GM19023 (cell line): ENCODE data around the gene PCSK5.
"Not testable (repeated sequence)": the region's sequence is repeated elsewhere in the genome, so short reads cannot be mapped to it uniquely, and the experiment has no call there.

Source experiments
- ATAC-seq: cut with Tn5 transposase; IDR thresholded peaks from one replicate; pipeline ENCODE4 v1.9.1; 2021; ENCODE audit warnings: mild to moderate bottlenecking, moderate library complexity; ENCODE audit not compliant: unreplicated experiment

Gene PCSK5

DNA sequence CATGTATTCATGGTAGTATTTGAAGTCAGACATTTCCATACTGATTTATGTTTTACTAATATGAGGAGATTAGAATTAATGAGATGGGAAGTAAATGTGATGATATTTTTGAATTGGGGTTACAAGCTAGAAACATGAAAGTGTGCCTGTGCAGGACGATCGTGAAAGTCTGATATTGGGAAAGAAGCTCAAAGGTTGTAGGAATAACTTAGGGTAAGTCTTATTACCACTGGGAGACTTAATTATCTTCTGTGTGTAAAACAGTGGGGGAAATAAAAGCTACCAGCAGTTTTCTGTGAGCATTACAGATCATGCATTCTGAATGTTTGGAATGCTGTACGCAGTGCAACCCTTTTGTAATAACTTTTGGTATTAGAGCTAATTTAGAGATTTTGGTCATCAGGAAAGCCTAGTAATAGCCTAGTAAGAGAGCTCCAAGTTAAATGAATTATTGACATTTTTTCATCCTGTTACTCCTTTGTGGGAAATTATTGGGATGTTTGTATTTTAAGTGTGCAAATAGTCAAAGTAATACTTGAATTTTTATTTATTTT, 153.9 kb downstream of the PCSK5 start:
- ATAC-seq, result no peak

DNA sequence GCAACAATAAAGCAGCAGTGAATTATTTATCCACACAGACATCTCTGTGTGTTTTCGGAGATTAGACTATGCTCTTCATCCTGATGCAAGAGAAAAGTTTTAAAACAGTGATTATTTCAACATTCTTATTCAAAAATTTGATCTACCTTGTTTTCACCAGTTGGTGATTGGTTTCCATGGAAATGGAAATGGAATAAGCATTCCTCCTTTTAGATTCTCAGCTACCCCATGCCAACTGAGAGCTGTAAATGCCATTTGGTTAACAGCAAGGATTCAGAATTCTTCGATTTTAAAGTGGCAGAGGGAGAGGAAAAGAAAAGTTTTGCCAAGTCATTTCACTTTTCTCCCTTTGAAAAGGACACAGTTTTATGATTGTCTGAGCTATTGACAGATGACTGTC, 154.7 kb downstream of the PCSK5 start:
- no peak for ATAC-seq

DNA sequence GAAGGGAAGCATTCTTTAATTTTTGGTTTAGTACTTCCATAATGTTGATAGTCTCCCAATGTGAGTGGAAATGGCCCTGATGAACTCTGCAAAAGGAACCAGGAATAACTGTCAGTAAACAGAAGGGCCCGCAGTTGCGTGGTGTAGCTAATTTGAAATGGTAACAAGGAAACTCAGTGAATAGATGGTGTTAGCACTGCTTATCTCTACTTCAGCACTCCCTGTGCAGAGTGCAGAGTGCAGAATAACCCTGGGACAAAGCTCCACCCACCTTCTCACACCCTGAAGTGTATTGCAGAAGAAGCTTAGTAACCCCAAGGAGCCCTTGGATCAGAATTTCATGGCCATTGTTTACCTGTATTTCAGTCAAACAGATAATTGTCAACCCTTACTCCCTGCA, 158.9 kb downstream of the PCSK5 start:
- no peak for ATAC-seq

DNA sequence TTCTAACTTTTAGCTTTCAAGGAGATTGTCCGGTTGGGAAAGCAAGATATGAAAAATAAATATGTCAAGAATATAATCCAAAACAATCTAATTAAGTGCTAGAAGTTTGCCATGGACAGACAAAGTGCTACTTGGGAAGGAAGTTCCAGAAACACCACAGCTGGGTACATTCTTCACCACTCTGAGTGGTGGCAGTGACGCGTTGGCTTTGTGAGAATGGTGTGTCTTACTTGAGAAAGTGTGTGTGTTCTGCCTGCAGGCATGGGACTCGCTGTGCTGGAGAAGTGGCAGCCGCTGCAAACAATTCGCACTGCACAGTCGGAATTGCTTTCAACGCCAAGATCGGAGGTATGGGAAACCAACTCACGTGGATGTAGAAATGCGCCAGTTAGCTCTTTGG, 177.2 kb downstream of the PCSK5 start:
- no peak for ATAC-seq

DNA sequence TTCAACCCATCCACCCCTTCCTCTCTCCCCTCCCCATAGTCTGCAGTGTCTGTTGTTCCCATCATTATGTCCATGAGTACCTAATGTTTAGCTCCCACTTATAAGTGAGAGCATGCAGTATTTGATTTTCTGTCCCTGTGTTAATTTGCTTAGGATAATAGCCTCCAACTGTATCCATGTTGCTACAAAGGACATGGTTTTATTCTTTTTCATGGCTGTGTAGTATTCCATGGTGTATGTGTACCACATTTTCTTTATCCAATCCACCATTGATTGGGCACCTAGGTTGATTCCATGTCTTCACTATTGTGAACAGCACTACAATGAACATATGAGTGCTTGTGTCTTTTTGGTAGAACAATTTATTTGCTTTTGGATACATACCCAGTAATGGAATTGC, 187.1 kb downstream of the PCSK5 start:
- ATAC-seq, result no peak

DNA sequence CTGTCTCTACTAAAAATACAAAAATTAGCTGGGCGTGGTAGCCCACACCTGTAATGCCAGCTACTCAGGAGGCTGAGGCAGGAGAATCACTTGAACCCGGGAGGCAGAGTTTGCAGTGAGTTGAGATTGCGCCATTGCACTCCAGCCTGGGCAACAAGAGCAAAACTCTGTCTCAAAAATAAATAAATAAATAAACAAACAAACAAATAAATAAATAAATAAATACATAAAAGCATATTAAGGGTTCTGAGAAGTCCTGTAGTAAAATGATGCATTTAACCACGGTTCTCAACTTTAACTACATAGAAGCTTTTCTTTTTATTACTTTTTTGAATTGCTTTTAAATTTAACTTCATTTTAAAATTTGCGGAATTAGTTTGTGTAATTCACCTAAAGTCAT, 190.8 kb downstream of the PCSK5 start:
- ATAC-seq, result not testable (repeated sequence)

DNA sequence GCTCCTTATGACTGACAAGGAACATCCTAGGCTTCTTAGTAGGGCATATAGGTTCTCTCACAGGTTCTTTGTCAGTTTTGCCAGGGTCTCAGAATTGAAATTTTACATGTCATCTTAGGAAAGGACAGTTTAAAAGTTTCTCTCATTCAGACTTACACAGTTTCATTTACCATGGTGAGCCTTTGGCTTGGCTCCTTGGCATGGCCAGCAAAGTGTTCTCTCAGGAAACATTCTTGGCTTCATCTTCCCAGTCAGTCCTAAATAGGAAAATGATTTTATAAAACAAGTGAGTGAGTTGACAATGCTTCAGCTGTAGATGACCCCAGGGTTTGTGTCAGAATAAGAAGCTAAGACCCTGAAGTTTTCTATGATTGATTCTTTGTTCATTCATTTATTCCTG, 191.6 kb downstream of the PCSK5 start:
- no peak for ATAC-seq

DNA sequence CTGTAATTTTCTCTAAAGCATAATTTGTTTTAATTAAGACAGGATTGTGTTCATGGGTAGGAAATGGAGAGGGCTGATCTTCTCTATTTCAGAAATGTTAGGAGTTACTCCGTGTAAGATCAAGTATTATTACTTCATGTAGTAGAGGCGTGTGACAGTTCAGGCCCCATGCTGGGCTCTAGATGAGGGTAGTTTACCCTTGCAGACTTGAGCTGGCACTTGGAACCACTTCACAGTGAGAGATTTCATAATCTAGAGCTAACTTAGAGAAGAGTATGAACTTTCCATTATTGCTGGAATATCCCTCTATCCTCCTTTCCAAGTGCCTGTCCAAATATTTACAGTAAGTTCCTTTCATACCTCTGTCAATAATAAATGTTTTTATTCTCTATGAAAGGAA, 195.1 kb downstream of the PCSK5 start:
- ATAC-seq, result no peak

DNA sequence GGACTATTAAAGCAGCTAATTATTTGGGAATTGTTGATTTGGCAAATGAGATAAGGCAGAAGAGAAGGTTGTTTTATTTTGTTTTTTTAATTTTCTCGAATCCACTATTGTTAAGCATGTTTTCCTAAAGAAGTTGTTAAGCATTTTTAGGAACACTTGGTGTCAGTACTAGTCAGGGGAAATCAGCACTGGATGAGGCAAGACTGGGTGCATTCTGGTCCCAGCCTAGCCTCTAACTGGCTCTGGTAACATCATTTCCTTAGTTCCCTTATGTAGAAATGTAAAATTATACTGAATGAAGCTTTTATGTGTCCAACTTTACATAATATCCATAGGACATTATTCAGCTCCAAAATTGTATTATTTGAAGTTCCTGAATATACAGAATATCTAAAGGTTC, 196.1 kb downstream of the PCSK5 start:
- ATAC-seq, result no peak

DNA sequence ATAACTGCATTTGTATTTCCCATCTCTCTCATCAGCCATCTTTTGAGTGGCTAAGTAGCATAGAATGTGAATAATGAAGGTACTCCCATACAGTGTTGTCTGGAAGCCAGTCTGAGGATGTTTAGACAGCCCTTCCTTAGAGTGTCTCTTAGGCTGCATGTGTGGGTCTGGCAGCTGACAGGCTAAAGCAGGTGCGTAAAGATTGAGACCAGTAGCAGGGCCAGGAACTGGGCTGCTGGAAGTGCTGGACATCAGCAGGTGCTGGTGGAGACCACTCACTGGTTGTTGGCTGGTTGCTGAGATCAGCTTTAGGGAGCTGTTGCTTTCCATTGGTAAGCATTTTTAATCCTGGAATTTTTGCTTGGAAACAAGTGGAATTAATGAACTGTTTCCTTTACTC, 197.5 kb downstream of the PCSK5 start:
- no peak for ATAC-seq

DNA sequence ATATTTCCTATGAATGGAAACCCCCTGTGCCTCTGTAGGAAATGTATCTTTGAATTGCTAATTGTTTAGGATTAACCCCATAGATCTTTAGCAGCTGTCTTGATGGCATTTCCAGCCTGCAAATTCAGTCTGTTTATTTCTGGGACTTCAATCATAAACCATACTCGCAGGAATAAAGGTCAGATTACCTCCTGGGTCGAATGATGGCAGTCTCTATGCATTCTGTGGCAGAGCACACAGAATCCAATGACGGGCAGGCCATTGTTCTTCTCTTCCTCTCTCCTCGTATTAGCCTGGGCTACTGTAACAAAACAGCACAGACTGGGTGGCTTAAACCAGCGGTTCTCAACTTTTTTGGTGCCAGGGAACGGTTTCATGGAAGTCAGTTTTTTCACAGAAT, 199.9 kb downstream of the PCSK5 start:
- no peak for ATAC-seq

DNA sequence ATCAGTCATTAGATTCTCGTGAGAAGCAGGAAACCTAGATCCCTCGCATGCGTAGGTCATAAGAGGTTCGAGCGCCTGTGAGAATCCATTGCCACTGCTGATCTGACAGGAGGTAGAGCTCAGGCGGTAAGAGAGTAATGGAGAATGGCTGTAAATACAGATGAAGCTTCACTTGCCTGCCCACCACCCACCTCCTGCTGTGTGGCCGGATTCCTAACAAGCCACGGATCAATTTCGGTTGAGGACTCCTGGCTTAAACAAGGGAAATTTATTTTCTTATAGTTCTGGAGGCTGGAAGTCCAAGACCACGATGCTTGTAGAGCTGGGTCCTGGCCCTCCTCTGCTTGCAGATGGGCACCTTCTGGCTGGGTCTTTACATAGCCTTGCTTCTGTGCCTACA, 200.4 kb downstream of the PCSK5 start:
- ATAC-seq, result no peak

DNA sequence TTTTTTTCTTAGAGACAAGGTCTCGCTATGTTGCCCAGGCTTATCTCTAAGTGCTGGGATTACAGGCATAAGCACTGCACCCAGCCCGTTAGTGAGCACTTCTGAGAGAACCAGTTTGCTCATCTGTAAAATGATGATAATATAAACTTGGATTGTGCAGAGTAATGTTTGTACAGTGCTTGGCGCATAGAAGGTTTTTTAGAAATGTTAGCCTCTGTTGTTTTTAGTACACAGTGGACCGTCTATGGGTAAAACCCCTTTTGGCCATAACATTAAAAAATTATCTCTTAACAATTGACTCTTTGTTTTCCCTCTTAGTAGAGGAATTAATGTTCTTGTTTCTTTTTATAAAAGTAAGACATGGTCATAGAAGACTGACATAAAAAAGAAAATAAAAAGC, 202.1 kb downstream of the PCSK5 start:
- ATAC-seq, result no peak

DNA sequence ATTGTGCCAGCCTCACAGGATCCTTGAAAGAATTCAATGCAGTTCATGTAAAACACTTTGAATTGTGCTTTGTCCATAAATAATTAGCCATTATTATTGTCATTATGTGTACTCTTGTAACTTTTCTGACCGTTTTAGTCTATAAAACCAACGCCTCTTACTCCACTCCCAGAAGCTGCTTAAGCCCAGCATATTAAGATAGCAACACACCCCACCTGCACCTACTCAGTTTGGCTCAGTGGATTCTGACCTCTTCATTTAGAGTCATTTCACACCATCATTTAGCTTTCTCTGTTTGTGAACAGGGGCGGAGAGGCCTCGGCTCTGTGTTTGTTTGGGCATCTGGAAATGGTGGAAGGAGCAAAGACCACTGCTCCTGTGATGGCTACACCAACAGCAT, 205.1 kb downstream of the PCSK5 start:
- no peak for ATAC-seq

DNA sequence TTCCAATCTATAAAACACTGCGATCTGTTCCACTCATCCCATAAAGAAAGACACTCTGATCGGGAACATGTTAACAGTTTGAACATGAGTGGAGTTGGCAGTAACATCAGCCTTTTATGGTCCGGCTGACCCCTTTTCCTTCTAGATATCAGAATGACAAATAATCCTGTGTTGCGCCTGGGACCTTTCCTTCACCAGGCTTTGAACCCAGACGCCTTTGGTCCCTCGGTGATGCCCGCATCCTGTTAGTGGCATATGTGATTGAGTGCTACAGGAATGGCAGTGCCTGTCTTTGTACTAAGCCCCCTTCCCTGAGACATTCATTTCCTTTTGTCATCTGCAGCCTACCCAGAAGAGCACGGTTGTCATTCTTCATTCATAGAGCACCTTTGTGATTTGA, 209.0 kb downstream of the PCSK5 start:
- ATAC-seq, result no peak

DNA sequence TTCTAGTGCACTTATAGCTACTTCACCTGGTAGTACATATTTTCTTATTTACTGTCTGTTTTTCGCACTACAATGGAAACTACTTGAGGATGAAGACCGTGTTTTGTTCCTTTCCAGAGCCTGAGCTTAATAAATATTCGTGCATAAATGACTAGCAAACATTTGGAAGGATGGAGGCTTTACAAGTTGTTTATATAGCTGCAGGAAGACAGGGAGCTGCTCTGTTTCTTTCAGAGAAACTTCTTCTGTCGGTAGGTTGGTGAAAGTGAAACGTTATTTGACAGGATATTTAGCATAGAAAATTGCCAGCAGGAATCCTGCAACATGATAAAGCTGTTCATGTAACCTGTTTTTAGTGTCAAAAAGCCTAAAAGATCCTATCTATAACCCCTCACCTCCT, 210.6 kb downstream of the PCSK5 start:
- no peak for ATAC-seq

DNA sequence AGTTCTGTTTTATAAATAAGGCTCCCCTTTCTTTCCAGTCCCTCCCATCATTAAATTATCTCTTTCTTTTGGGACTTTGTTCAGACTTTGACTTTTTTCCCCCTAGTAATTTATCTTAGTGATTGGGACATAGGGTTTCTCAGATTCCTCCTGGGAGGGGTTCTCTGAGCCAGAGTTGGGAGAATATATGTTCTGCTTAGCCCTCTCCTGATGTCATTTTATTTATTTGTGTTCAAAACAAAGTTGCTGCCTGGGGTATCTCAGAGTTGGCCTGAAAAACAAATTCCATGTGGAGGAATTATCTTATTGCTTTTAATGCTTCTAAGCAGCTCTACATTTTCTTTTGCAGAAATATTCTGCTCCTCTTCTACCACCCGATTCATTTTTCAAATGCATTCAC, 211.0 kb downstream of the PCSK5 start:
- no peak for ATAC-seq

DNA sequence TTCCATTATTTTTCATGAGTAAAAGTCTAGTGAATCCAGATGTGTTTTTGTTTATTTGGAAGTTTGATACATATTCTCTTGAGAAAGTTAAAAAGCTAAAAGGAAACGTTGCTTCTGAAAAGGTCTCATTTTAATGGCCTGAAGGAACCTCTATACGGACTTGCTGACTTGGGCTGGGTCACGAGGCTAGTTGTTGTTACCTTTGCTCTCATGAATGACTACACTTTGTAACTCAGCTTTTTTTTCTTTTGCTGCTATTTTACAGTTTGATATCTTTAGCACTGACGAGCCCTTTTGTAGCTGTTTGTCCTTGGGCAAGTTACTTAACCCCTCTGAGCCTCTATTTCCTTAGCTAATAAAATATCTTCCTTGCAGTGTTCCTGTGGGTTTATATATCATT, 211.5 kb downstream of the PCSK5 start:
- ATAC-seq, result no peak

DNA sequence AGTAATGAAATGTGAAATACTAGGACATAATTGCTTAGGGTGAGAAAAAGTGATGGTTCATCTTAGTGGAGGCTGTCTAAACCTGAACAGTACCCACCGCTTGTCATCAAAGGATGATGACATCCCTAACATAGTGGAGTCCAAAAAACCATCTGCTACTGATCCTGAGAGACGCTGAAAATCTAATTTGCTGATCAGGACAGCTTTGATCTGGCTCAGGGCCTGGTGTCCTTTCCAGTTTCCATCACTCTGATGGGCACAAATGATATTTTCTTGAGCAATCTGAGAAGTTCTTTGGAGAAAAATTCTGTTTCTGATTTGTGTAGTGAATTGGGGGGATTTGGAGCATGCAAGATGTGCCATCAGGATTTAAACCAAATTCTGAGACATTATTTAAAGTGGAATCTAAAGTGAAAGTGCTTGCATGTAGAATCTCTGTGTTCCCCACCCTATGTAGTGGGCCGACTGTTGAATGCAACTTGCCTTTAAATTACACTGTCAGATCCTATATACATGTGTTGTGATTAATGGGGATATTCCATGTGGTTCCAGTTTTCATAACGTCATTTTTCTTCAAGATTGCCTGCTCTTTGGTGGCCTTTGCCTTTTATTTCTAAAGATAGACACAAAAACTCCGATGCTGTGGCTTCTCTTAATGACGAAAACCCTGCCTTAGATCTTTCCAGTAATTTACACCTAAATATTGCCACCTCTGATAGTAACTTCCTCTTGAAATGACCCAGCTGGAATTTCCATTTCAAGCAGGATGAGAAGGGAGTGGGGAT, 213.2 kb downstream of the PCSK5 start:
- ATAC-seq, result no peak

DNA sequence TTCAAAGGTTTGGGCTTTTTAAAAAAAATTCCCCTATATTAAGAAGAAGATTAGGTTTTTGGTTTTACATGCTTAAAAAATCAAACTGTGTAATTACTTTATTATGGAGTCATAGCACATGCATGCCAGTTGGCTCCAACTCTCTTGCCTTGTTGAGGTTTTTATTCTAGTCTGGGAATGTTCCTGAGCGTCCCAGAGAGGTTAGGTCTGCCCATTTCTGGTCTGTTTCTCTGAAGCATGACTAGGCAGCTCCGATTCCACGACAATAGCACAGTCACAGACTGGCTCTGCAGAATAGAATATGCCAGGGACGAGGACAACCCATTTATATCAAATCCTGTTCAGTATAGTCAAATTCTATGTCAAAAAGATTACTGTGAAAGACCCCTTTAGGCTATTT, 217.0 kb downstream of the PCSK5 start:
- no peak for ATAC-seq

DNA sequence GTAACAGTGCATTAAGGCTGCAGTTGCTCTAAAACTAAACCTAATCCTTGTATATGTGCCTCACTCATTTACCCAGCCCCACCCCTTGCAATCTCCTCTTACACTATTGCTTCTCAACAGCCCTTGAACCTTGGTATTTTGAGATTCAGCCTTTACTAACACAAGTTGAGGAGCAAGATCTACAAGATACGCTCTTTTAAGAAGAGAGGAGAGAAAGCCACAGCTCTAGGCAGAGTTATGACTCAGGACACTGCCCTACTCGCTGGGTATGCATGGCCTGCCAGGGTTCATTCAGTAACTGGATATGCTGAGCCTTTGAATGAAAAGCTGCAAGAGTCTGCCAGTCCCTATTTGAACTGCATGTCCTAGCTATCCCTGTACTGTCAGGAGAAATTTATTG, 219.5 kb downstream of the PCSK5 start:
- ATAC-seq, result no peak

DNA sequence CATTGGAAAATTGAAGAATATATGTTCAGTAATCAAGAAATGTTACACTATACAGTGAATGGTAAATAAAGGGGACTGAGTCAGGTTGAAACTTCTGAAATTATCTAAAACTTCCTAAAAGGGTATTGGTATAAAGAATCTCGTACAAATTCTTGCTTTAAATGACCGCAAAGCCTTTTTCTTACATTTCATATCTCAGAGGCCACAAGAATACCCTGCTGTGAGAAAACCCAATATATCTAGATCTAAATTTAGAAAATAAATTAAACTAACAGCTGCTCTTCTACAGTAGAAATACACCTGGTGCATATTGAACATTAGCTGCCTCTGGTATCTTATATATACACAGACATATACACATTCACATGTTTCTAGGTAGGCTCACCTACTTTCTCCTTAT, 221.7 kb downstream of the PCSK5 start:
- ATAC-seq, result no peak

DNA sequence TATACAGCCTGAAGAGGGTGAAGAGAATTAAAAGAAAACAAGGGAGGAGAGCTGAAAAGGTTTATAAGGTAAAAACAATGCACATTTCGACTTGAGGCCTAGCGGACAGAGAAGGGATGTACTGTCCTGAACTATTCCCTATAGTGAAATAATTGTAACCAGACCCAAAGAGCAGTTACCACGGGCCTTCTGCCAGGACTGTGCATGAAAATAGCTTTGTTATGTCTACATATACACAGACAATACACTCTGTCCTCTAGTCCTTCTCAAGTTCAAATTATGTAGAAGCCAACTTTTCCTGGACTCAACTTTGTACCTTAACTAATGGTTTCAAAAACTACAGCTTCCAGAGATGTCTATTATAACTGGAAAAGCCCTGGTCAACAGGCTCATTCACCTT, 223.7 kb downstream of the PCSK5 start:
- ATAC-seq, result no peak
